Endothelial cell of umbilical vein (primary cell): ENCODE results near the gene VAMP2. TPM values are rescaled to one million over a fixed set of nuclear protein-coding genes. Genes with fewer than 3 reads are reported as not detected.

Experiments
- BruUV-seq: library from RNA; stranded (reverse); fragments of 400-500 nt; replicated peaks from 2 replicates; lab custom pipeline; 2021; lab: Mats Ljungman, UMichigan
- CTCF ChIA-PET: fragments of 300-600, 350-600 bp; sonication (Branson Sonifier 250); formaldehyde crosslinking; loops from one replicate; lab custom pipeline; 2021; ENCODE audit warnings: antibody characterized with exemption, inconsistent platforms; lab: Charles Lee
- POLR2A ChIA-PET: fragments of 300-600, 350-600 bp; sonication (Branson Sonifier 250); formaldehyde crosslinking; loops from one replicate; lab custom pipeline; 2021; ENCODE audit warnings: antibody characterized with exemption, inconsistent platforms; lab: Charles Lee
- DNase-seq: peaks from one replicate; pipeline ENCODE4 v3.0.0-alpha.2; 2011; ENCODE audit warnings: low read depth, low spot score
- FAIRE-seq: peaks from 2 replicates; lab custom pipeline; 2011; peaks lifted over from hg19 to GRCh38; lab: Jason Lieb, UNC
- H2AFZ ChIP-seq: 2 replicates; pipeline ENCODE4 v1.6.0; 2012; ENCODE audit warnings: low read depth, low read length, control low read depth, inconsistent platforms
- H3K27ac ChIP-seq: 2 replicates; pipeline ENCODE4 v1.5.1; 2011; ENCODE audit warnings: low read depth, mild to moderate bottlenecking, control low read depth, low read length, moderate library complexity; ENCODE audit not compliant: insufficient read depth
- H3K27me3 ChIP-seq, 2 experiments: 2 replicates each; pipeline versions ENCODE4 v1.6.0 to v1.6.1; 2011; ENCODE audit warnings: low read length in 2 of 2, mixed read lengths in 1 of 2; ENCODE audit not compliant: control insufficient read depth in 2 of 2, insufficient read depth in 2 of 2
- H3K36me3 ChIP-seq, 2 experiments: 2 replicates in 1 of 2; 3 replicates in 1 of 2; pipeline ENCODE4 v1.5.1; 2011; ENCODE audit warnings: low read length in 2 of 2, mild to moderate bottlenecking in 1 of 2, moderate library complexity in 1 of 2; ENCODE audit not compliant: control insufficient read depth in 2 of 2, insufficient read depth in 2 of 2; ENCODE audit errors: extremely low read depth in 1 of 2
- H3K4me1 ChIP-seq: 3 replicates; pipeline ENCODE4 v1.5.1; 2011; ENCODE audit warnings: mild to moderate bottlenecking, low read length; ENCODE audit not compliant: control insufficient read depth, insufficient read depth; ENCODE audit errors: extremely low read depth
- H3K4me2 ChIP-seq: 2 replicates; pipeline ENCODE4 v1.6.1; 2011; ENCODE audit warnings: low read length, control low read depth, mixed read lengths; ENCODE audit not compliant: insufficient read depth
- H3K4me3 ChIP-seq, 3 experiments: fragments of 200-600 bp in 1 of 3; sonication (generic), shearing (Covaris generic) in 1 of 3; replicated peaks in 1 of 3; 2 replicates each; pipeline ENCODE4 v1.5.1; 2011 to 2016; ENCODE audit warnings: control low read depth in 3 of 3, low read length in 3 of 3, mild to moderate bottlenecking in 2 of 3, inconsistent platforms in 1 of 3, low read depth in 1 of 3, moderate library complexity in 1 of 3; ENCODE audit not compliant: insufficient read depth in 1 of 3
- H3K79me2 ChIP-seq: 2 replicates; pipeline ENCODE4 v1.6.0; 2012; ENCODE audit warnings: low read length, inconsistent platforms; ENCODE audit not compliant: control insufficient read depth, insufficient read depth
- H3K9ac ChIP-seq: replicated peaks from 2 replicates; pipeline ENCODE3; 2011; ENCODE audit warnings: low read length, control low read depth; ENCODE audit not compliant: insufficient read depth; ENCODE audit errors: extremely low read depth
- H3K9me1 ChIP-seq: replicated peaks from 3 replicates; pipeline ENCODE4 v1.6.0; 2011; ENCODE audit warnings: mild to moderate bottlenecking, low read length; ENCODE audit not compliant: control insufficient read depth, insufficient read depth; ENCODE audit errors: extremely low read depth
- H3K9me3 ChIP-seq: replicated peaks from 2 replicates; pipeline ENCODE4 v1.5.1; 2012; ENCODE audit warnings: low read length, inconsistent platforms; ENCODE audit not compliant: control insufficient read depth, insufficient read depth
- H4K20me1 ChIP-seq: replicated peaks from 2 replicates; pipeline ENCODE3; 2011; ENCODE audit warnings: mild to moderate bottlenecking, low read length; ENCODE audit not compliant: control insufficient read depth, insufficient read depth; ENCODE audit errors: extremely low read depth
- EZH2 ChIP-seq: IDR thresholded peaks from 2 replicates; pipeline ENCODE4 v1.6.1; 2012; ENCODE audit warnings: borderline replicate concordance, low read depth, mild to moderate bottlenecking, moderate library complexity, low read length, inconsistent platforms; ENCODE audit not compliant: severe bottlenecking
- FOS ChIP-seq: IDR thresholded peaks from 2 replicates; pipeline ENCODE4 v1.6.1; 2011; ENCODE audit warnings: mild to moderate bottlenecking, low read length, moderate library complexity, borderline replicate concordance; ENCODE audit not compliant: insufficient read depth
- GATA2 ChIP-seq: IDR thresholded peaks from 2 replicates; pipeline ENCODE4 v1.7.0; 2011; ENCODE audit warnings: low read depth, mild to moderate bottlenecking, moderate library complexity, mixed read lengths, low read length; ENCODE audit not compliant: insufficient read length, insufficient read depth
- JUN ChIP-seq: IDR thresholded peaks from 2 replicates; pipeline ENCODE4 v1.6.1; 2011; ENCODE audit warnings: borderline replicate concordance, low read depth; ENCODE audit not compliant: insufficient read length, insufficient read depth
- MYC ChIP-seq: IDR thresholded peaks from one replicate; pipeline ENCODE4 v1.6.1; 2011; ENCODE audit warnings: mild to moderate bottlenecking, low read depth, low read length
- POLR2A ChIP-seq: IDR thresholded peaks from 2 replicates; pipeline ENCODE4 v1.6.1; 2012; ENCODE audit warnings: low read depth, mild to moderate bottlenecking, control low read depth, low read length
- POLR2AphosphoS5 ChIP-seq: IDR thresholded peaks from 2 replicates; pipeline ENCODE4 v1.6.1; 2012; ENCODE audit warnings: low read depth, mild to moderate bottlenecking, control low read depth, low read length, moderate library complexity; ENCODE audit not compliant: insufficient read depth
- dilution Hi-C: fragments of 300-500 bp; cut with MboI; formaldehyde crosslinking; loops from one replicate; pipeline ENCODE4 v1.15.0; 2019; ENCODE audit warnings: low sequenced_read_pairs; ENCODE audit not compliant: extremely low pct_ligation_motif_present
- intact Hi-C: fragments of 100-400 bp; cut with micrococcal nuclease; formaldehyde crosslinking; loops from one replicate; pipeline ENCODE4 v1.10.0; 2022
- polyA plus RNA-seq, 4 experiments: library from polyadenylated mRNA; depleted of rRNA in 3 of 4; stranded (reverse) in 3 of 4; unstranded in 1 of 4; fragments of >200 nt; gene quantifications; 2 replicates each; pipeline versions ENCODE4 v1.2.1 to v1.2.3, GENCODE V29; 2011 to 2012; ENCODE audit warnings: missing spikeins in 1 of 4
- total RNA-seq: library from RNA; stranded (reverse); gene quantifications from 2 replicates; pipeline ENCODE4 v1.2.3, GENCODE V29; 2021
- TF ChIP-seq, protein P1 (sequence below): IDR thresholded peaks from 2 replicates; pipeline ENCODE4 v1.6.1; 2011; ENCODE audit not compliant: insufficient read depth, insufficient read length
- TF ChIP-seq, protein P2 (sequence below), 2 donors: IDR thresholded peaks; 1 replicate in 1 of 2; 2 replicates in 1 of 2; pipeline ENCODE4 v1.5.1; 2011; ENCODE audit warnings: low read length in 2 of 2, mild to moderate bottlenecking in 2 of 2, moderate library complexity in 2 of 2, control low read depth in 1 of 2, inconsistent platforms in 1 of 2, low read depth in 1 of 2; ENCODE audit not compliant: insufficient read depth in 1 of 2; ENCODE audit errors: extremely low read depth in 1 of 2

Gene VAMP2
- total and polyA plus RNA-seq, 2 donors (not counting 3 experiments of a cell fraction or from before 2014, with no cell fraction given) = 35.9 to 38.0 TPM

DNA sequence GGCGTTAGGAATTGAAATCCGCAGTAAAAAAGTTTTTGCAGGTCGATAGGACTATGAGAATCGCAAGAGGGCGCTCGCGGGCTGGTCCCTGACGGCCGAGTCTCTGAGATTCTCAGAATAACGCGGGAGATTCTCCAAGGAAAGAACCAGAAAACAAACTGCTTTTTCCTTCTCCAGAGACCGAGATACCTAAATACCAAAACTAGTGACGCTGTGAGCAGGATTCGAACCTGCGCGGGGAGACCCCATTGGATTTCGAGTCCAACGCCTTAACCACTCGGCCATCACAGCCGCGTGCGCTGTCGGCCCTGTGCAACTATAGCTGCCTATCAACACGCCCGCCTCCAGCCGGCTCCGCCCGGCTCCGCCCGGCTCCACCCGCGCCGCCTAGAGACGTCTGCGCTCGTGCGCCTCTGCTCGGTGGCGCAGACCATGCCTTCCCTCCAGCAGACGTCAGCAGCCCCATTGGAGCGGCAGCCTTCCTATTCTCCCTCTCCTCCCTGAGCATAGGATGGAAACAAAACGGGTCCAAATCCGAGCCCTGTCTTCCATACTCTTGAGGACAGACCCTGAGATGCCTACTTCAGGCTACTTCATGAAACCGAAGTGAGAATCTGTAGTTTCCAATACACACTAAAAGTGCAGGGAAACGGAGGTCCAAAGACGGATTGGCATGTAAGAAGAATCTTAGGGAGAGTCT is 23.9 kb downstream of the VAMP2 start:
- peaks cover 14% of the 10 kb centered on the region for H3K4me1 ChIP-seq
- peak overlapping the region; percentile 90 for H3K9ac ChIP-seq
- ChIA-PET CTCF (interaction anchor here (1.1 to 5.6 kb wide), 10 partner anchors 12 to 162 kb away, joined by 3 to 72 read pairs (median 6); partner anchors contain the start of genes HES7 and PER1), POLR2A (interaction anchor here (0.8 to 1.3 kb wide), 2 partner anchors 13 to 34 kb away, joined by 3 to 5 read pairs; partner anchors contain the start of gene PER1)
- FAIRE-seq (peak; percentile 97), DNase-seq (peak; percentile 98)
- BruUV-seq = TSS peak; percentile 92
- intact Hi-C loops (loop anchor here (1.0 kb wide), 7 partner anchors 12 to 161 kb away; no protein-coding TSS in a partner anchor), dilution Hi-C loops (no loop called here)
- peaks cover 0 to 24% of the 10 kb centered on the region in 2 experiments for H3K36me3 ChIP-seq
- peak overlapping the region; percentile 85 for H2AFZ ChIP-seq
- TF ChIP-seq GATA2 (peak; percentile 29), POLR2AphosphoS5 (peak; percentile 79), MYC (no peak), EZH2 (no peak), FOS (no peak), JUN (no peak), POLR2A (no peak)
- TF ChIP-seq, protein P1, sequence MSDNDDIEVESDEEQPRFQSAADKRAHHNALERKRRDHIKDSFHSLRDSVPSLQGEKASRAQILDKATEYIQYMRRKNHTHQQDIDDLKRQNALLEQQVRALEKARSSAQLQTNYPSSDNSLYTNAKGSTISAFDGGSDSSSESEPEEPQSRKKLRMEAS = peak; percentile 61
- TF ChIP-seq, protein P2, sequence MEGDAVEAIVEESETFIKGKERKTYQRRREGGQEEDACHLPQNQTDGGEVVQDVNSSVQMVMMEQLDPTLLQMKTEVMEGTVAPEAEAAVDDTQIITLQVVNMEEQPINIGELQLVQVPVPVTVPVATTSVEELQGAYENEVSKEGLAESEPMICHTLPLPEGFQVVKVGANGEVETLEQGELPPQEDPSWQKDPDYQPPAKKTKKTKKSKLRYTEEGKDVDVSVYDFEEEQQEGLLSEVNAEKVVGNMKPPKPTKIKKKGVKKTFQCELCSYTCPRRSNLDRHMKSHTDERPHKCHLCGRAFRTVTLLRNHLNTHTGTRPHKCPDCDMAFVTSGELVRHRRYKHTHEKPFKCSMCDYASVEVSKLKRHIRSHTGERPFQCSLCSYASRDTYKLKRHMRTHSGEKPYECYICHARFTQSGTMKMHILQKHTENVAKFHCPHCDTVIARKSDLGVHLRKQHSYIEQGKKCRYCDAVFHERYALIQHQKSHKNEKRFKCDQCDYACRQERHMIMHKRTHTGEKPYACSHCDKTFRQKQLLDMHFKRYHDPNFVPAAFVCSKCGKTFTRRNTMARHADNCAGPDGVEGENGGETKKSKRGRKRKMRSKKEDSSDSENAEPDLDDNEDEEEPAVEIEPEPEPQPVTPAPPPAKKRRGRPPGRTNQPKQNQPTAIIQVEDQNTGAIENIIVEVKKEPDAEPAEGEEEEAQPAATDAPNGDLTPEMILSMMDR (IDR thresholded peaks at IDR 0.05; ENCODE audit: extremely low read depth in 1 of 2, insufficient read depth in 1 of 2, low read depth in 1 of 2, low read length in 2 of 2) = peak; percentile 83 to 91
- H4K20me1 ChIP-seq = no peaks in the 10 kb centered on the region
- peak overlapping the region; percentile 97 for H3K4me2 ChIP-seq
- no peaks in the 10 kb centered on the region for H3K9me1 ChIP-seq
- peak overlapping the region; percentile 26 to 89 (median 80) for H3K4me3 ChIP-seq
- no peaks in the 10 kb centered on the region for H3K79me2 ChIP-seq
- no peaks in the 10 kb centered on the region for H3K9me3 ChIP-seq
- H3K27ac ChIP-seq = peak overlapping the region; percentile 88
- no peaks in the 10 kb centered on the region for H3K27me3 ChIP-seq
